Coronary artery (tissue), 2 donors: ENCODE results near the gene DUSP2.
A peak's percentile ranks its signal among the peaks of the same experiment; 100 is the strongest.

ENCODE experiments used
- DNase-seq: peaks from one replicate; pipeline ENCODE4 v3.0.0-alpha.2; 2017; ENCODE audit warnings: low spot score
- H3K27ac ChIP-seq, 2 donors: fragments of 200-600 bp; sonication (generic); one replicate each; pipeline ENCODE4 v1.5.1; 2016 to 2019
- H3K4me3 ChIP-seq: fragments of 200-600 bp; sonication (generic); 2 replicates; pipeline ENCODE4 v1.5.1; 2016; ENCODE audit warnings: mild to moderate bottlenecking, moderate library complexity
- TF ChIP-seq, protein P1 (sequence below): fragments of 200-600 bp; sonication (generic); IDR thresholded peaks from one replicate; pipeline ENCODE4 v1.5.1; 2019; ENCODE audit warnings: antibody characterized with exemption

Gene DUSP2

DNA sequence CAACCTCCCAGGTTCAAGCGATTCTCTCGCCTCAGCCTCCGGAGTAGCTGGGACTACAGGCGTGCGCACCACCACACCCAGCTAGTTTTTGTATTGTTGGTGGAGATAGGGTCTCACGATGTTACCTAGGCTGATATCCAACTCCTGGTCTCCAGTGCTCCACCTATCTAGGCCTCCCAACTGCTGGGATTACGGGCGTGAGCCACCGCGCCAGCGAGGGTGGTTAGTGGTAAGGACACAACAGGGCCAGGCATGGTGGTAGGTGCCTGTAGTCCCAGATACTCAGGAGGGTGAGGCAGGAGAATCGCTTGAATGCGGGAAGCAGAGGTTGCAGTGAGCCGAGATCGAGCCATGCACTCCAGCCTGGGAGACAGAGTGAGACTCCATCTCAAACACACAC is 26.6 kb upstream of the DUSP2 start:
- Histone ChIP-seq H3K27ac (no peak overlapping the region), H3K4me3 (no peak overlapping the region)
- TF ChIP-seq, protein P1, sequence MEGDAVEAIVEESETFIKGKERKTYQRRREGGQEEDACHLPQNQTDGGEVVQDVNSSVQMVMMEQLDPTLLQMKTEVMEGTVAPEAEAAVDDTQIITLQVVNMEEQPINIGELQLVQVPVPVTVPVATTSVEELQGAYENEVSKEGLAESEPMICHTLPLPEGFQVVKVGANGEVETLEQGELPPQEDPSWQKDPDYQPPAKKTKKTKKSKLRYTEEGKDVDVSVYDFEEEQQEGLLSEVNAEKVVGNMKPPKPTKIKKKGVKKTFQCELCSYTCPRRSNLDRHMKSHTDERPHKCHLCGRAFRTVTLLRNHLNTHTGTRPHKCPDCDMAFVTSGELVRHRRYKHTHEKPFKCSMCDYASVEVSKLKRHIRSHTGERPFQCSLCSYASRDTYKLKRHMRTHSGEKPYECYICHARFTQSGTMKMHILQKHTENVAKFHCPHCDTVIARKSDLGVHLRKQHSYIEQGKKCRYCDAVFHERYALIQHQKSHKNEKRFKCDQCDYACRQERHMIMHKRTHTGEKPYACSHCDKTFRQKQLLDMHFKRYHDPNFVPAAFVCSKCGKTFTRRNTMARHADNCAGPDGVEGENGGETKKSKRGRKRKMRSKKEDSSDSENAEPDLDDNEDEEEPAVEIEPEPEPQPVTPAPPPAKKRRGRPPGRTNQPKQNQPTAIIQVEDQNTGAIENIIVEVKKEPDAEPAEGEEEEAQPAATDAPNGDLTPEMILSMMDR, result no peak
- no peak for DNase-seq

DNA sequence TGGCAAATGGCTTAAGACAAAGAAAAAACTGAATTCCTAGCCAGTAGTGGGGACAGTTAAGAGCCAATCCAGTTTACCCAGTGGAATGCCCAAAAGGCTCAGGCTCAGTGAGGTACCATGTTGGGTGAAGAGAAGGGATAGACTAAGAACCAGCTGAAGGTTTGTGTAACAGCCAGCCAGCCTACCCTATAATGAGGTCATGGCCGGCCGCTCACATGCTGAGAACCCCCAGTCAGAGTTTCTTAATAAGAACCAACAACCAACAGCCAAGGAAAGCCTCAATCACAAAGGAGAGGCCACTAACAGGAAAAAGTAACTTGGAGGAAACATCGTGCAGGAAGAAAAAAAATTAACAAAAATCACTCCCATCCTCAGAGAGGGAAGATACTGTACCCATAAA is 25.4 kb upstream of the DUSP2 start:
- Histone ChIP-seq H3K4me3 (no peak overlapping the region), H3K27ac (no peak overlapping the region)
- TF ChIP-seq, protein P1, result no peak
- no peak for DNase-seq

- no peak overlapping the region for H3K27ac ChIP-seq
- TF ChIP-seq, protein P1, result no peak
- no peak overlapping the region for H3K4me3 ChIP-seq
- DNase-seq, result no peak
Observed at GRCh38 chr2:96169868-96170507, 24.7 kb upstream of the DUSP2 start.

DNA sequence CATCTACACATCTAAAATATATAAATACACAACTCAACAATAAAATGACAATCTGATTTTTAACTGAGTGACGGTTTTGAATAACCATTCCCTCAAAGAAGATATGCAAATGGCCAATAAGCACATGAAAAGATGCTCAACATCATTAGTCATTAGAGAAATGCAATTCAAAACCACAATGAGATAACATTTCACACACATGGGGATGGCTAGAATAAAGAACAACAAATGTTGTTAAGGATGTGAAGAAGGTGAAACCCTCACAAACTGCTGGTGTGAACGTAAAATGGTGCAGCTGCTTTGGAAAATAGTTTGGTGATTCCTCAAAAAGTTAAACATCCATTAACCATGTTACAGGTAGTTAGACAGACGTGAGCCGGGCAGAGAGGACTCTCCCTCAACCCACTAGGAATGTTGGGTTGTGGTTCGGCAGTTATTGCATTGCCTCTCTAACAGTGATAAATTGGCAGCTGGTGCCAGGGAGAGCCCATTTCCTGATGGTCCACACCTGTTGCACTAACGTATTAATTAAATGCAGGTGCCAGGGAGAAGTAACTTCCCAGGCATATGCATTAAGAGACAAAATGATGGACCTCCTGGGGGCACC is 22.3 kb upstream of the DUSP2 start:
- no peak for DNase-seq
- H3K4me3 ChIP-seq, result no peak overlapping the region
- TF ChIP-seq, protein P1, result no peak
- no peak overlapping the region for H3K27ac ChIP-seq

DNA sequence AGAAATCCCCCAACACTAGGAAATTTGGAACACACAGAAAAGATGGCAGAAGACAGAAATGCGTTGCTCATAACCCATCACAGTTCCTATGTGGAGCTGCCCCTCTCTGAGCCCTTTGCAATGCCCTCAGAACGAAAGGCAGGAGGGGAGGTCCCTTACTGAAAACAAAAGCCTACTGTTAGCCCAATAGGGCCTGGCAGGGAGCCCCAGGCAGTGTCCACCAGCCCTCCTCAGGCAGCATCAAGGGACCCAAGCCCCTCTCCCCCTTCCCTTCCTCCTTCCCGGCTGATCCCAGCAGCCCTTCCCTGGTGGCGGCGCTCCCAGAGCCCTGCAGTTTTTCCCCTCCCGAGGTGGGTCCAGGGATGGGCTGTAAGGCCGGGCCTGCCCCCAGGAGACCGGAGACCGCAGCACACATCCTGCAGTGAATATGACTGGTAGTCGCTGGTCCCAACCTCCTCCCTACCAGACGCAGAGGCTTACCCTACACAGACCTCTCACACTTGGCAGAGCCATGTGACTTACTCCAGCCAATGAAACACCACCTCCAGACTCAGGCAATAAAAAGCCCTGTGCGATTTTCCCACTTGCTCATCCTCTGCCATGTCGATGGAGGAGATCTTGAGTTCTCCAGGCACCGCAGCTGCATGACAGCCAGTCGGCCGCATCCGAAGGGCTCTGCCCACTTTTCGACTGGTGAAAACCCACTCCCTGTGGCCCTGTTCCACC is 19.4 kb upstream of the DUSP2 start:
- TF ChIP-seq, protein P1, result no peak
- H3K4me3 ChIP-seq, result no peak overlapping the region
- H3K27ac ChIP-seq, result peak overlapping the region in 1 of 2 donors; percentile 32
- DNase-seq, result no peak

DNA sequence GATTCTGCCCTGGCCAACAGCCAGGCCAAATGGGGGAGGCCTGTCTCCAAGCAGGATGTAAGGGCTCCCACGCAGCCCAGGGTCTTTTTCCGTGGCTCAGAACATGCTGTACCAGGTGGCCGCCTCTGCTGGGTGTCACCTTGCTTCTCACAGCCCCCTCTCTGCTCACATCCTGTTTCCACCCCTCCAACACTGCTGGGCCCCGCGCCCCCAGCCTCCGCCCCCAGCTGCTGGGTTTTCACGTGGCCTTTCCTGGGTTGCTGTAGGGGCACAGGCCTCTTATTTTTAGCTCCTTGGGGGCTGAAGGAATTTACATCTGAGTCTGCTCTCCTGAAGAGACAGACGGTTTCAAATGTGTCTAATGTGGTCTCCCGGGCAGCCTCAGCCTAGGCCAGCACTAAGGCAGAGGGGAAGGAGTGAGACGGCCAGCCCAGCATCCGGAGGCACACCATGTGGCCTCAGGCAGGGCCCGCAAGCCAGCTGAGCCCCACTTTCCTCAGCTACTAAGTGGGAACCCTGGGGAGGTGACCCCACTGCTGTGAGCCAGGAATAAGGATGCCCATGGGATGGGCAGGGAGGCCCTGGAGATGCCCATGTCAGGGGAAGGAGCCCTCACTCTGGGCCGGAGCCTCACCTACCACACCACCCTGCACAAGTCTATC is 18.7 kb upstream of the DUSP2 start:
- DNase-seq, result no peak
- TF ChIP-seq, protein P1, result no peak
- peak overlapping the region in 1 of 2 donors; percentile 32 for H3K27ac ChIP-seq
- no peak overlapping the region for H3K4me3 ChIP-seq
